ENCODE results near the gene STK31. TPM values are rescaled to one million over a fixed set of nuclear protein-coding genes. Genes with fewer than 3 reads are reported as not detected.

STK31 gene
- total and polyA plus RNA-seq, 2 donors (not counting 1 experiment from before 2014, with no cell fraction given) = 0.13 to 1.8 TPM

- no peak overlapping the region for H3K4me3 ChIP-seq (ENCODE audit: control extremely low read depth in 1 of 5, extremely low read depth in 1 of 5, insufficient read depth in 1 of 5, low read depth in 2 of 5, low read length in 4 of 5)
- no peak overlapping the region for H3K9ac ChIP-seq (ENCODE audit: low read length)
- no peaks in the 10 kb centered on the region for H3K4me1 Mint-ChIP-seq
- no peaks in the 10 kb centered on the region for H3K79me2 ChIP-seq (ENCODE audit: control insufficient read depth, insufficient read depth, low read length)
- H3K9me3 ChIP-seq (ENCODE audit: control extremely low read depth in 1 of 3, control insufficient read depth in 2 of 3, insufficient read depth in 1 of 3, low read length in 2 of 3) = no peaks in the 10 kb centered on the region
- no peak overlapping the region for H3K4me2 ChIP-seq (replicated peaks; ENCODE audit: low read depth, low read length, poor library complexity, severe bottlenecking)
- TF ChIP-seq, protein P1, sequence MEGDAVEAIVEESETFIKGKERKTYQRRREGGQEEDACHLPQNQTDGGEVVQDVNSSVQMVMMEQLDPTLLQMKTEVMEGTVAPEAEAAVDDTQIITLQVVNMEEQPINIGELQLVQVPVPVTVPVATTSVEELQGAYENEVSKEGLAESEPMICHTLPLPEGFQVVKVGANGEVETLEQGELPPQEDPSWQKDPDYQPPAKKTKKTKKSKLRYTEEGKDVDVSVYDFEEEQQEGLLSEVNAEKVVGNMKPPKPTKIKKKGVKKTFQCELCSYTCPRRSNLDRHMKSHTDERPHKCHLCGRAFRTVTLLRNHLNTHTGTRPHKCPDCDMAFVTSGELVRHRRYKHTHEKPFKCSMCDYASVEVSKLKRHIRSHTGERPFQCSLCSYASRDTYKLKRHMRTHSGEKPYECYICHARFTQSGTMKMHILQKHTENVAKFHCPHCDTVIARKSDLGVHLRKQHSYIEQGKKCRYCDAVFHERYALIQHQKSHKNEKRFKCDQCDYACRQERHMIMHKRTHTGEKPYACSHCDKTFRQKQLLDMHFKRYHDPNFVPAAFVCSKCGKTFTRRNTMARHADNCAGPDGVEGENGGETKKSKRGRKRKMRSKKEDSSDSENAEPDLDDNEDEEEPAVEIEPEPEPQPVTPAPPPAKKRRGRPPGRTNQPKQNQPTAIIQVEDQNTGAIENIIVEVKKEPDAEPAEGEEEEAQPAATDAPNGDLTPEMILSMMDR (IDR thresholded peaks at IDR 0.05) = no peak
- no peak for TF ChIP-seq EZH2 (IDR thresholded peaks at IDR 0.05; ENCODE audit: borderline replicate concordance, insufficient read depth, low read depth, low read length, poor library complexity, severe bottlenecking)
- ChIA-PET CTCF (no interaction called here), POLR2A (no interaction called here)
- no peak overlapping the region for H3K27ac Mint-ChIP-seq
- no peaks in the 10 kb centered on the region for H3K9me3 Mint-ChIP-seq (ENCODE audit: insufficient read depth)
- intact Hi-C loops (cut with micrococcal nuclease) = no loop called here
- H3K4me3 Mint-ChIP-seq = no peak overlapping the region
- no peaks in the 10 kb centered on the region for H3K36me3 ChIP-seq (replicated peaks in 1 of 2; ENCODE audit: control extremely low read depth in 1 of 2, control insufficient read depth in 1 of 2, extremely low read depth in 1 of 2, insufficient read depth in 2 of 2, low read length in 1 of 2)
- WGBS (ENCODE audit: insufficient coverage) = 100% methylated on average over 1 of the region's 4 CpGs
- no peak overlapping the region for H2AFZ ChIP-seq (ENCODE audit: insufficient read depth, low read depth, low read length, poor library complexity, severe bottlenecking)
- H3K4me1 ChIP-seq (ENCODE audit: control insufficient read depth in 2 of 2, insufficient read depth in 2 of 2, low read length in 2 of 2) = no peaks in the 10 kb centered on the region
- H3K27me3 ChIP-seq (replicated peaks in 1 of 4; ENCODE audit: control extremely low read depth in 1 of 4, control insufficient read depth in 3 of 4, insufficient read depth in 4 of 4, low read length in 3 of 4) = no peaks in the 10 kb centered on the region
- H4K20me1 ChIP-seq (ENCODE audit: control insufficient read depth, insufficient read depth, low read length, poor library complexity, severe bottlenecking) = no peaks in the 10 kb centered on the region
- DNase-seq (no peak), ATAC-seq (ENCODE audit: low read depth) (no peak)
- H3K27ac ChIP-seq (ENCODE audit: low read length in 2 of 2) = no peak overlapping the region
- no peaks in the 10 kb centered on the region for H3K27me3 Mint-ChIP-seq
Observed at GRCh38 chr7:23802720-23803397, 92.8 kb downstream of the STK31 start.

DNA sequence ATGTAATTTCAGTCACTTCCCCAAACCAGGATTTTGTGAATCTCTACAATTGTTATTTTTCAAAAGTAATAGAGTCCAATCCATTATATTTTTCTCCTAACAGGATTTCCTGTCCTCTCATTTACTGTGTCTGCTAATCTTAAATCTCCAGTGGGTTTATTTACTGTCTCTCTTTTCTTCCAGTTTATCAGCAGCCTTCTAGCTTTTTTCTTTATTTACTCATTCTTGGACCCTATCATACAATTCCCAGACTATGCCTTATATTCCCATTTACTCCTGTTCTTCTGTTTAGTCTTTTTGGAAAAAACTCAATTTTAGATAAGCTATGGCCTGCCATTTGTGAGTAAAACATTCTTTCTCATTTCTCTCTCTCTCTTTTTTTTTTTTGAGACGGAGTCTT, 94.7 kb downstream of the STK31 start:
- Histone ChIP-seq H3K4me1 (ENCODE audit: control insufficient read depth in 2 of 2, insufficient read depth in 2 of 2, low read length in 2 of 2) (no peaks in the 10 kb centered on the region), H3K27me3 (replicated peaks in 1 of 4; ENCODE audit: control extremely low read depth in 1 of 4, control insufficient read depth in 3 of 4, insufficient read depth in 4 of 4, low read length in 3 of 4) (no peaks in the 10 kb centered on the region), H3K4me2 (replicated peaks; ENCODE audit: low read depth, low read length, poor library complexity, severe bottlenecking) (no peak overlapping the region), H2AFZ (ENCODE audit: insufficient read depth, low read depth, low read length, poor library complexity, severe bottlenecking) (no peak overlapping the region), H4K20me1 (ENCODE audit: control insufficient read depth, insufficient read depth, low read length, poor library complexity, severe bottlenecking) (no peaks in the 10 kb centered on the region), H3K27ac (ENCODE audit: low read length in 2 of 2) (no peak overlapping the region), H3K79me2 (ENCODE audit: control insufficient read depth, insufficient read depth, low read length) (no peaks in the 10 kb centered on the region), H3K4me3 (ENCODE audit: control extremely low read depth in 1 of 5, extremely low read depth in 1 of 5, insufficient read depth in 1 of 5, low read depth in 2 of 5, low read length in 4 of 5) (no peak overlapping the region), H3K9ac (ENCODE audit: low read length) (no peak overlapping the region), H3K36me3 (replicated peaks in 1 of 2; ENCODE audit: control extremely low read depth in 1 of 2, control insufficient read depth in 1 of 2, extremely low read depth in 1 of 2, insufficient read depth in 2 of 2, low read length in 1 of 2) (no peaks in the 10 kb centered on the region), H3K9me3 (ENCODE audit: control extremely low read depth in 1 of 3, control insufficient read depth in 2 of 3, insufficient read depth in 1 of 3, low read length in 2 of 3) (peaks cover 0 to 4% (median 0%) of the 10 kb centered on the region in 3 donors)
- Mint-ChIP-seq H3K9me3 (ENCODE audit: insufficient read depth) (no peaks in the 10 kb centered on the region), H3K4me1 (no peaks in the 10 kb centered on the region), H3K27ac (no peak overlapping the region), H3K27me3 (no peaks in the 10 kb centered on the region), H3K4me3 (no peak overlapping the region)
- WGBS (ENCODE audit: insufficient coverage) = no CpG with 5 or more reads among the region's 1 CpG
- ChIA-PET POLR2A (no interaction called here), CTCF (no interaction called here)
- DNase-seq = no peak
- no peak for ATAC-seq (ENCODE audit: low read depth)
- no peak for TF ChIP-seq EZH2 (IDR thresholded peaks at IDR 0.05; ENCODE audit: borderline replicate concordance, insufficient read depth, low read depth, low read length, poor library complexity, severe bottlenecking)
- TF ChIP-seq, protein P1 (IDR thresholded peaks at IDR 0.05) = no peak
- intact Hi-C loops (cut with micrococcal nuclease) = no loop called here
